ENCODE measurements around the gene P3H2.

DNA sequence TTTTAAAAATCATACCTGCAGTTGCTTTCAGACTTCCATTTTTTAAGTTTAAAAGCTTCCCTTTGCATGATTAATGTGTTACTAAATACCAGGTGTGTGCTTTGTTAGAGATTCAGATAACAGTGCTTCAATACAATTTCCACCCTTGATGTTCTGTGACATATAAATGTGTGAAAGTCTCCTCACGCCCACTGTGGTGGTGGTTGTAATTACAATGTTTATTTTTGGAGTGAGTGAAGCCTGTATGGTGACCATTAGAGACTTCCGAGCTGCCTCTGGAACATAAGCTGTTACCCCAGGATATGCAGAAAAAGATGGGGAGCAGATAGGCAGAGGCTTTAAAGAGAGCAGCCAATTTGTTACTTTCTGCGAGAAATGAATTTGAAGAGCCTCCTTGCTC lies 57.2 kb downstream of the P3H2 start:
- TF ChIP-seq, protein P1, sequence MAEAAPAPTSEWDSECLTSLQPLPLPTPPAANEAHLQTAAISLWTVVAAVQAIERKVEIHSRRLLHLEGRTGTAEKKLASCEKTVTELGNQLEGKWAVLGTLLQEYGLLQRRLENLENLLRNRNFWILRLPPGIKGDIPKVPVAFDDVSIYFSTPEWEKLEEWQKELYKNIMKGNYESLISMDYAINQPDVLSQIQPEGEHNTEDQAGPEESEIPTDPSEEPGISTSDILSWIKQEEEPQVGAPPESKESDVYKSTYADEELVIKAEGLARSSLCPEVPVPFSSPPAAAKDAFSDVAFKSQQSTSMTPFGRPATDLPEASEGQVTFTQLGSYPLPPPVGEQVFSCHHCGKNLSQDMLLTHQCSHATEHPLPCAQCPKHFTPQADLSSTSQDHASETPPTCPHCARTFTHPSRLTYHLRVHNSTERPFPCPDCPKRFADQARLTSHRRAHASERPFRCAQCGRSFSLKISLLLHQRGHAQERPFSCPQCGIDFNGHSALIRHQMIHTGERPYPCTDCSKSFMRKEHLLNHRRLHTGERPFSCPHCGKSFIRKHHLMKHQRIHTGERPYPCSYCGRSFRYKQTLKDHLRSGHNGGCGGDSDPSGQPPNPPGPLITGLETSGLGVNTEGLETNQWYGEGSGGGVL (tag by site-specific recombination; IDR thresholded peaks at IDR 0.05): no peak
- TF ChIP-seq BCL11A (tag by site-specific recombination; IDR thresholded peaks at IDR 0.05; ENCODE audit: low read depth): no peak
- TF ChIP-seq, protein P2, sequence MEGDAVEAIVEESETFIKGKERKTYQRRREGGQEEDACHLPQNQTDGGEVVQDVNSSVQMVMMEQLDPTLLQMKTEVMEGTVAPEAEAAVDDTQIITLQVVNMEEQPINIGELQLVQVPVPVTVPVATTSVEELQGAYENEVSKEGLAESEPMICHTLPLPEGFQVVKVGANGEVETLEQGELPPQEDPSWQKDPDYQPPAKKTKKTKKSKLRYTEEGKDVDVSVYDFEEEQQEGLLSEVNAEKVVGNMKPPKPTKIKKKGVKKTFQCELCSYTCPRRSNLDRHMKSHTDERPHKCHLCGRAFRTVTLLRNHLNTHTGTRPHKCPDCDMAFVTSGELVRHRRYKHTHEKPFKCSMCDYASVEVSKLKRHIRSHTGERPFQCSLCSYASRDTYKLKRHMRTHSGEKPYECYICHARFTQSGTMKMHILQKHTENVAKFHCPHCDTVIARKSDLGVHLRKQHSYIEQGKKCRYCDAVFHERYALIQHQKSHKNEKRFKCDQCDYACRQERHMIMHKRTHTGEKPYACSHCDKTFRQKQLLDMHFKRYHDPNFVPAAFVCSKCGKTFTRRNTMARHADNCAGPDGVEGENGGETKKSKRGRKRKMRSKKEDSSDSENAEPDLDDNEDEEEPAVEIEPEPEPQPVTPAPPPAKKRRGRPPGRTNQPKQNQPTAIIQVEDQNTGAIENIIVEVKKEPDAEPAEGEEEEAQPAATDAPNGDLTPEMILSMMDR (tag by site-specific recombination; IDR thresholded peaks at IDR 0.05): no peak
- TF ChIP-seq ZNF561 (tag by site-specific recombination; IDR thresholded peaks at IDR 0.05; ENCODE audit: borderline replicate concordance): no peak
- no peak for TF ChIP-seq ZNF146 (tag by site-specific recombination; IDR thresholded peaks at IDR 0.05)
- TF ChIP-seq ZNF530 (tag by site-specific recombination; IDR thresholded peaks at IDR 0.05; ENCODE audit: low read depth): no peak
- TF ChIP-seq ZNF350 (tag by site-specific recombination; IDR thresholded peaks at IDR 0.05): no peak
- TF ChIP-seq ZNF837 (tag by site-specific recombination; IDR thresholded peaks at IDR 0.05): no peak
- TF ChIP-seq ZNF239 (tag by site-specific recombination; IDR thresholded peaks at IDR 0.05): no peak
- TF ChIP-seq, protein P3, sequence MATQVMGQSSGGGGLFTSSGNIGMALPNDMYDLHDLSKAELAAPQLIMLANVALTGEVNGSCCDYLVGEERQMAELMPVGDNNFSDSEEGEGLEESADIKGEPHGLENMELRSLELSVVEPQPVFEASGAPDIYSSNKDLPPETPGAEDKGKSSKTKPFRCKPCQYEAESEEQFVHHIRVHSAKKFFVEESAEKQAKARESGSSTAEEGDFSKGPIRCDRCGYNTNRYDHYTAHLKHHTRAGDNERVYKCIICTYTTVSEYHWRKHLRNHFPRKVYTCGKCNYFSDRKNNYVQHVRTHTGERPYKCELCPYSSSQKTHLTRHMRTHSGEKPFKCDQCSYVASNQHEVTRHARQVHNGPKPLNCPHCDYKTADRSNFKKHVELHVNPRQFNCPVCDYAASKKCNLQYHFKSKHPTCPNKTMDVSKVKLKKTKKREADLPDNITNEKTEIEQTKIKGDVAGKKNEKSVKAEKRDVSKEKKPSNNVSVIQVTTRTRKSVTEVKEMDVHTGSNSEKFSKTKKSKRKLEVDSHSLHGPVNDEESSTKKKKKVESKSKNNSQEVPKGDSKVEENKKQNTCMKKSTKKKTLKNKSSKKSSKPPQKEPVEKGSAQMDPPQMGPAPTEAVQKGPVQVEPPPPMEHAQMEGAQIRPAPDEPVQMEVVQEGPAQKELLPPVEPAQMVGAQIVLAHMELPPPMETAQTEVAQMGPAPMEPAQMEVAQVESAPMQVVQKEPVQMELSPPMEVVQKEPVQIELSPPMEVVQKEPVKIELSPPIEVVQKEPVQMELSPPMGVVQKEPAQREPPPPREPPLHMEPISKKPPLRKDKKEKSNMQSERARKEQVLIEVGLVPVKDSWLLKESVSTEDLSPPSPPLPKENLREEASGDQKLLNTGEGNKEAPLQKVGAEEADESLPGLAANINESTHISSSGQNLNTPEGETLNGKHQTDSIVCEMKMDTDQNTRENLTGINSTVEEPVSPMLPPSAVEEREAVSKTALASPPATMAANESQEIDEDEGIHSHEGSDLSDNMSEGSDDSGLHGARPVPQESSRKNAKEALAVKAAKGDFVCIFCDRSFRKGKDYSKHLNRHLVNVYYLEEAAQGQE (tag by site-specific recombination; IDR thresholded peaks at IDR 0.05): no peak
- TF ChIP-seq, protein P4, sequence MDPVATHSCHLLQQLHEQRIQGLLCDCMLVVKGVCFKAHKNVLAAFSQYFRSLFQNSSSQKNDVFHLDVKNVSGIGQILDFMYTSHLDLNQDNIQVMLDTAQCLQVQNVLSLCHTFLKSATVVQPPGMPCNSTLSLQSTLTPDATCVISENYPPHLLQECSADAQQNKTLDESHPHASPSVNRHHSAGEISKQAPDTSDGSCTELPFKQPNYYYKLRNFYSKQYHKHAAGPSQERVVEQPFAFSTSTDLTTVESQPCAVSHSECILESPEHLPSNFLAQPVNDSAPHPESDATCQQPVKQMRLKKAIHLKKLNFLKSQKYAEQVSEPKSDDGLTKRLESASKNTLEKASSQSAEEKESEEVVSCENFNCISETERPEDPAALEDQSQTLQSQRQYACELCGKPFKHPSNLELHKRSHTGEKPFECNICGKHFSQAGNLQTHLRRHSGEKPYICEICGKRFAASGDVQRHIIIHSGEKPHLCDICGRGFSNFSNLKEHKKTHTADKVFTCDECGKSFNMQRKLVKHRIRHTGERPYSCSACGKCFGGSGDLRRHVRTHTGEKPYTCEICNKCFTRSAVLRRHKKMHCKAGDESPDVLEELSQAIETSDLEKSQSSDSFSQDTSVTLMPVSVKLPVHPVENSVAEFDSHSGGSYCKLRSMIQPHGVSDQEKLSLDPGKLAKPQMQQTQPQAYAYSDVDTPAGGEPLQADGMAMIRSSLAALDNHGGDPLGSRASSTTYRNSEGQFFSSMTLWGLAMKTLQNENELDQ (tag by site-specific recombination; IDR thresholded peaks at IDR 0.05; ENCODE audit: low read depth): no peak
- no peak for TF ChIP-seq SP2 (tag by site-specific recombination; IDR thresholded peaks at IDR 0.05)
- TF ChIP-seq ZNF10 (tag by site-specific recombination; IDR thresholded peaks at IDR 0.05): no peak
- TF ChIP-seq ZNF843 (tag by site-specific recombination; IDR thresholded peaks at IDR 0.05): no peak
